ENCODE measurements around the gene RPA3. TPM values are rescaled to one million over a fixed set of nuclear protein-coding genes. Genes with fewer than 3 reads are reported as not detected.

RPA3 gene
- total RNA-seq, 1 experiment from 2014 or later = 108 TPM

DNA sequence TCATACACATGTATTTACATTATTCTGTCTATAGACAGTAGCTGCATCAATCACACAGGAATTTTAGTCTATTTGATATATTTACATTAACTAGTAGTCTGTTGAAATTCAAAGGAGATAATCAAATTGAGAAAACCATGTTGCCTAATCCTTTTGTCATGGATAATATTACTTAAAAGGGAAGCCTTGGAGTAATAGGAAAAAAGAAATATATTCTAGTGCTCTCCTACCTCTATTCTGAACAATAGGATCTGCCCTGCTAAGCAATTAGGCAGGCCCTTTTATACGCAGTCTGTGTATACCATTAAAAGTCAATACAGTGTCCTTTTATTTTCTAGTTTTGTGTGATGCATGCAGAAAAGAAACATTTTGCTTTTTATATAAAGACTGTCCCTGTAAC is 53.4 kb downstream of the RPA3 start:
- H2BK20ac ChIP-seq (ENCODE audit: low read depth, low read length, poor library complexity, severe bottlenecking) = no peak overlapping the region
- no peak overlapping the region for H3K56ac ChIP-seq (ENCODE audit: insufficient read length, low read depth, low read length)
- H3K23ac ChIP-seq (ENCODE audit: insufficient read length, low read depth, low read length) = no peak overlapping the region
- H3K79me2 ChIP-seq (ENCODE audit: insufficient read depth, low read length) = no peaks in the 10 kb centered on the region; the same call in 1 of the 2 replicates
- no peak overlapping the region for H4K91ac ChIP-seq (ENCODE audit: insufficient read length, low read depth, low read length)
- no peak overlapping the region for H2BK5ac ChIP-seq (ENCODE audit: insufficient read length, low read length)
- no peaks in the 10 kb centered on the region for H4K20me1 ChIP-seq (ENCODE audit: control insufficient read depth, insufficient read depth, insufficient read length)
- H3K9me3 ChIP-seq (ENCODE audit: control insufficient read depth, low read depth, low read length) = no peaks in the 10 kb centered on the region
- H3K23me2 ChIP-seq (ENCODE audit: insufficient read length, low read depth, low read length, poor library complexity, severe bottlenecking) = no peaks in the 10 kb centered on the region
- no peak overlapping the region for H2BK12ac ChIP-seq (ENCODE audit: insufficient read length, low read depth, low read length)
- no peak overlapping the region for H3K4me2 ChIP-seq (ENCODE audit: insufficient read depth, insufficient read length, low read length)
- H3K4me1 ChIP-seq (ENCODE audit: insufficient read depth, low read length) = no peaks in the 10 kb centered on the region
- no peak for DNase-seq
- H3K27ac Mint-ChIP-seq = no peak overlapping the region
- no peak overlapping the region for H3K14ac ChIP-seq (ENCODE audit: insufficient read depth, low read length)
- H3K79me1 ChIP-seq (ENCODE audit: insufficient read depth, low read depth, low read length, poor library complexity, severe bottlenecking) = no peaks in the 10 kb centered on the region
- WGBS (ENCODE audit: extremely low coverage, insufficient read length, low lambda C conversion rate) = no CpG with 5 or more reads among the region's 1 CpG
- no peak overlapping the region for H3K18ac ChIP-seq (ENCODE audit: insufficient read length, low read depth, low read length)
- no peak overlapping the region for H4K5ac ChIP-seq (ENCODE audit: insufficient read length, low read depth, low read length)
- H3K4me1 Mint-ChIP-seq = peaks cover 17 to 19% of the 10 kb centered on the region in 2 experiments; a peak in 3 of 4 replicates
- H3K4ac ChIP-seq (ENCODE audit: low read depth, low read length) = no peak overlapping the region
- no peak overlapping the region for H2AFZ ChIP-seq (ENCODE audit: low read length)
- TF ChIP-seq, protein P1, sequence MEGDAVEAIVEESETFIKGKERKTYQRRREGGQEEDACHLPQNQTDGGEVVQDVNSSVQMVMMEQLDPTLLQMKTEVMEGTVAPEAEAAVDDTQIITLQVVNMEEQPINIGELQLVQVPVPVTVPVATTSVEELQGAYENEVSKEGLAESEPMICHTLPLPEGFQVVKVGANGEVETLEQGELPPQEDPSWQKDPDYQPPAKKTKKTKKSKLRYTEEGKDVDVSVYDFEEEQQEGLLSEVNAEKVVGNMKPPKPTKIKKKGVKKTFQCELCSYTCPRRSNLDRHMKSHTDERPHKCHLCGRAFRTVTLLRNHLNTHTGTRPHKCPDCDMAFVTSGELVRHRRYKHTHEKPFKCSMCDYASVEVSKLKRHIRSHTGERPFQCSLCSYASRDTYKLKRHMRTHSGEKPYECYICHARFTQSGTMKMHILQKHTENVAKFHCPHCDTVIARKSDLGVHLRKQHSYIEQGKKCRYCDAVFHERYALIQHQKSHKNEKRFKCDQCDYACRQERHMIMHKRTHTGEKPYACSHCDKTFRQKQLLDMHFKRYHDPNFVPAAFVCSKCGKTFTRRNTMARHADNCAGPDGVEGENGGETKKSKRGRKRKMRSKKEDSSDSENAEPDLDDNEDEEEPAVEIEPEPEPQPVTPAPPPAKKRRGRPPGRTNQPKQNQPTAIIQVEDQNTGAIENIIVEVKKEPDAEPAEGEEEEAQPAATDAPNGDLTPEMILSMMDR (conservative IDR thresholded peaks at IDR 0.05) = no peak
- H3K9me3 Mint-ChIP-seq = no peaks in the 10 kb centered on the region; a peak in 1 of 5 replicates
- no peak overlapping the region for H4K8ac ChIP-seq (replicated peaks; ENCODE audit: insufficient read length, low read depth, low read length)
- H3K4me3 Mint-ChIP-seq = no peak overlapping the region
- no peak overlapping the region for H3K27ac ChIP-seq (ENCODE audit: insufficient read length, low read depth, low read length)
- H3K9ac ChIP-seq (ENCODE audit: extremely low read depth, insufficient read length, low read length) = no peak overlapping the region
- no peaks in the 10 kb centered on the region for H3K27me3 ChIP-seq (ENCODE audit: insufficient read depth, low read length)
- H2AK5ac ChIP-seq (ENCODE audit: insufficient read length, low read length) = no peak overlapping the region
- peaks cover 0 to 1% (median 1%) of the 10 kb centered on the region in 3 experiments; a peak in 3 of 7 replicates for H3K36me3 Mint-ChIP-seq (ENCODE audit: insufficient read depth in 1 of 3, low read depth in 3 of 3)
- H3K27me3 Mint-ChIP-seq (ENCODE audit: low read depth) = no peaks in the 10 kb centered on the region
- H3T11ph ChIP-seq (ENCODE audit: low read length) = no peak overlapping the region
- H2BK15ac ChIP-seq (ENCODE audit: low read depth, low read length) = no peak overlapping the region
- no peak overlapping the region for H2BK120ac ChIP-seq (ENCODE audit: low read depth, low read length, poor library complexity, severe bottlenecking)
